ENCODE data around the gene CD52. TPM values are rescaled to one million over a fixed set of nuclear protein-coding genes. Genes with fewer than 3 reads are reported as not detected.

The CD52 gene
- total RNA-seq, 3 donors from 2014 or later: 8.3 to 12.8 (median 12.3) TPM

- Histone ChIP-seq H3K36me3 (no peaks in the 10 kb centered on the region), H3K27ac (no peak overlapping the region), H3K27me3 (peaks cover 8 to 38% of the 10 kb centered on the region in 2 donors), H3K4me1 (peaks cover 0 to 9% of the 10 kb centered on the region in 2 donors), H3K4me3 (no peak overlapping the region), H3K9me3 (no peaks in the 10 kb centered on the region)
- no peak for TF ChIP-seq POLR2A (IDR thresholded peaks at IDR 0.05)
- no peak for TF ChIP-seq CTCF (IDR thresholded peaks at IDR 0.05)
- TF ChIP-seq POLR2AphosphoS5 (IDR thresholded peaks at IDR 0.05): no peak
- intact Hi-C loops (cut with DNase I; ENCODE audit: low total_unique reads): no loop called here
- DNase-seq (ENCODE audit: low spot score in 2 of 2): no peak
These were observed 40.9 kb downstream of the CD52 start for GRCh38 chr1:26358411-26359384.

- peak overlapping the region in 2 of 3 donors; percentile 44 to 64 for H3K4me3 ChIP-seq
- peaks cover 0 to 9% of the 10 kb centered on the region in 2 donors for H3K4me1 ChIP-seq
- no peak overlapping the region for H3K27ac ChIP-seq
- intact Hi-C loops (cut with DNase I; ENCODE audit: low total_unique reads): no loop called here
- TF ChIP-seq CTCF (IDR thresholded peaks at IDR 0.05) (no peak), POLR2AphosphoS5 (IDR thresholded peaks at IDR 0.05) (no peak), POLR2A (IDR thresholded peaks at IDR 0.05) (no peak)
- H3K36me3 ChIP-seq: no peaks in the 10 kb centered on the region
- H3K9me3 ChIP-seq: no peaks in the 10 kb centered on the region
- DNase-seq (ENCODE audit: low spot score in 2 of 2): no peak
- H3K27me3 ChIP-seq: peaks cover 8 to 49% of the 10 kb centered on the region in 2 donors
These were observed 42.4 kb downstream of the CD52 start for GRCh38 chr1:26359981-26360806.

- H3K27me3 ChIP-seq: peaks cover 8 to 55% of the 10 kb centered on the region in 2 donors
- H3K4me1 ChIP-seq: peaks cover 0 to 9% of the 10 kb centered on the region in 2 donors
- intact Hi-C loops (cut with DNase I; ENCODE audit: low total_unique reads): no loop called here
- TF ChIP-seq CTCF (IDR thresholded peaks at IDR 0.05): no peak
- no peak for TF ChIP-seq POLR2AphosphoS5 (IDR thresholded peaks at IDR 0.05)
- TF ChIP-seq POLR2A (IDR thresholded peaks at IDR 0.05): no peak
- H3K4me3 ChIP-seq: peak overlapping the region in 2 of 3 donors; percentile 44 to 64
- H3K36me3 ChIP-seq: no peaks in the 10 kb centered on the region
- no peak overlapping the region for H3K27ac ChIP-seq
- H3K9me3 ChIP-seq: no peaks in the 10 kb centered on the region
- DNase-seq (ENCODE audit: low spot score in 2 of 2): no peak
These were observed 43.2 kb downstream of the CD52 start for GRCh38 chr1:26360807-26361604.

GRCh38 chr1:26361605-26362122 lies 43.9 kb downstream of the CD52 start:
- no peaks in the 10 kb centered on the region for H3K9me3 ChIP-seq
- no peak overlapping the region for H3K27ac ChIP-seq
- H3K4me1 ChIP-seq: peaks cover 0 to 9% of the 10 kb centered on the region in 2 donors
- no peaks in the 10 kb centered on the region for H3K36me3 ChIP-seq
- H3K27me3 ChIP-seq: peaks cover 8 to 55% of the 10 kb centered on the region in 2 donors
- intact Hi-C loops (cut with DNase I; ENCODE audit: low total_unique reads): no loop called here
- no peak for DNase-seq (ENCODE audit: low spot score in 2 of 2)
- no peak overlapping the region for H3K4me3 ChIP-seq
- no peak for TF ChIP-seq POLR2AphosphoS5 (IDR thresholded peaks at IDR 0.05)
- no peak for TF ChIP-seq POLR2A (IDR thresholded peaks at IDR 0.05)
- no peak for TF ChIP-seq CTCF (IDR thresholded peaks at IDR 0.05)
